Measurements from ENCODE around the gene CTRB1. TPM values are rescaled to one million over a fixed set of nuclear protein-coding genes. Genes with fewer than 3 reads are reported as not detected.

CTRB1 gene
- total RNA-seq, 4 donors from 2014 or later: not detected

DNA sequence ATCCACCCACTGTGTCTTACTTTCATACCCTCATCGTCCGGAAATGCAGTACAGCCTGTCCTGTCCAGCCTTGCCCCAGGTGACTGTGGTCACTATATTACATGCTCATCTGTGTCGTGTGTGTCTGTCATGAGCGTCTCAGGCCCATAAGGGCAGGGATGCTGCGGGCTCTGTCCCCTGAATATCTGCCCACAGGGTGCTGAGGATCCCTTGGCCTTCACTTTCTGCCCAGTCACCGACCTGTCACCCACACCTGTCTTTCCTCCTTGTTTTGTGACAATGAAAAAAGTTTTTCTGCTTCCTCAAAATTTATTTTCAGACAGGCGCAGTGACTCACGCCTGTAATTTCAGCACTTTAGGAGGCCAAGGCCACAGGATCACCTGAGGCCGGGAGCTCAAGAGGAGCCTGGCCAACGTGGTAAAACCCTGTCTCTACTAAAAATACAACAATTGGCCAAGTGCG lies 1.4 kb upstream of the CTRB1 start:
- TF ChIP-seq, protein P1, sequence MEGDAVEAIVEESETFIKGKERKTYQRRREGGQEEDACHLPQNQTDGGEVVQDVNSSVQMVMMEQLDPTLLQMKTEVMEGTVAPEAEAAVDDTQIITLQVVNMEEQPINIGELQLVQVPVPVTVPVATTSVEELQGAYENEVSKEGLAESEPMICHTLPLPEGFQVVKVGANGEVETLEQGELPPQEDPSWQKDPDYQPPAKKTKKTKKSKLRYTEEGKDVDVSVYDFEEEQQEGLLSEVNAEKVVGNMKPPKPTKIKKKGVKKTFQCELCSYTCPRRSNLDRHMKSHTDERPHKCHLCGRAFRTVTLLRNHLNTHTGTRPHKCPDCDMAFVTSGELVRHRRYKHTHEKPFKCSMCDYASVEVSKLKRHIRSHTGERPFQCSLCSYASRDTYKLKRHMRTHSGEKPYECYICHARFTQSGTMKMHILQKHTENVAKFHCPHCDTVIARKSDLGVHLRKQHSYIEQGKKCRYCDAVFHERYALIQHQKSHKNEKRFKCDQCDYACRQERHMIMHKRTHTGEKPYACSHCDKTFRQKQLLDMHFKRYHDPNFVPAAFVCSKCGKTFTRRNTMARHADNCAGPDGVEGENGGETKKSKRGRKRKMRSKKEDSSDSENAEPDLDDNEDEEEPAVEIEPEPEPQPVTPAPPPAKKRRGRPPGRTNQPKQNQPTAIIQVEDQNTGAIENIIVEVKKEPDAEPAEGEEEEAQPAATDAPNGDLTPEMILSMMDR (IDR thresholded peaks at IDR 0.05; ENCODE audit: low read depth): no peak

DNA sequence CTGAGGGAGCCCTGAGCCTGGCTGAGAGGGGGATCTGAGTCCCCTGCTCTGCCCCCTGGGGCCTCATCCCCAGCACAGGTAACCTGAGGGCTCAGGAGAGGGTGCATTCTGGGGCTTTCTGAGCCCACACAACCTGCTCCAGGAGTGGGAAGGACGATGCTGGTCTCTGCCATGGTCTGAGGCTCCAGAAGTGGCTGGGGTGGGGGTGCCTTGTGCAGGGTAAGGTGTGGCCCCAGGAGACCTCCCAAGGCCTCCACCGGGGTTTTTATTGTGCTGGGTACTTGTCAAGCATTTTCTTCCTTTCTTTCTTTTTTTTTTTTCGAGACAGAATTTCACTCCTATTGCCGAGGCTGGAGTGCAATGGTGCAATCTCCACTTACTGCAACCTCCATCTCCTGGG lies 300 bp downstream of the CTRB1 start:
- TF ChIP-seq, protein P1 (IDR thresholded peaks at IDR 0.05; ENCODE audit: low read depth): no peak

DNA sequence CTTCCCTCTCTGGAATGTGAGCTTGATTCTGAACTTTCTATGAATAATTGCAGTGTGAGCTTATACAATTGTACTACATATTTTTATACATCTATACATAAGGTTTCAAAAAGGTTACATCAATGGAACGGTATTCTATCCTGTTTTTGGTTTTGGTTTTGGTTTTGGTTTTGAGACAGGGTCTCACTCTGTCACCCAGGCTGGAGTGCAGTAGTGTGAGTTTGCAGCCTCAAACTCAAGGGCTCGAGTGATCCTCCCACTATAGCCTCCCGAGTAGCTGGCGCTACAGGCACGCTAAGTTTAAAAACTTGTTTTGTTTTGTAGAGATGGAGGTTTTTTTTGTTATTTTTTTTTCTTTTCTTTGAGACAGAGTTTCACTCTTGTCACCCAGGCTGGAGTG lies 1.1 kb downstream of the CTRB1 start:
- TF ChIP-seq, protein P1 (IDR thresholded peaks at IDR 0.05; ENCODE audit: low read depth): no peak

DNA sequence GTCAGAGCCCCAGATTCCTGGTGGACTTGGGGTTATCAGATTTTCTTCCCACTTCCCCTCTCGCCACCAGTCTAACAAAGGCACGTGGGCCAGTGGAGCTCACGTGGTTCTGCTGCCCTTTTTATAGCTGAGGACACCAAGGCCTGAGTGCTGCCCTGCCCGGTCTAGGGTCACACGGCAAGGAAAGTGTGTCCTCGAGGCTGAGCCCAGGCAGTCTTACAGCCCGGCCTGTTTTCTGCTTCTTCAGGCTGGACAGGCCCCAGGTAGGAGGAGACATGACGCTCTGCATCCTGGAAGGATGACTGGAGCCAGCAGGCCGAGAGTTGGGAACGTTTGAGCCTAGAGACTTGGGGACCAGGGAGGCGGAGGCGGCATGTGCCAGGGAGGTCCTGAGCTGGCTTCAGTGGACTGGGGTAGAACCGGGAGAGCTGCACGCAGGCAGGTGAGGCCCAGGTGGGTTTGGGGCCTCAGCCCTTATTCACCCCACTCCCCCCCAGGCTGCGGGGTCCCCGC lies 3.5 kb downstream of the CTRB1 start:
- TF ChIP-seq, protein P1 (IDR thresholded peaks at IDR 0.05; ENCODE audit: low read depth): no peak

DNA sequence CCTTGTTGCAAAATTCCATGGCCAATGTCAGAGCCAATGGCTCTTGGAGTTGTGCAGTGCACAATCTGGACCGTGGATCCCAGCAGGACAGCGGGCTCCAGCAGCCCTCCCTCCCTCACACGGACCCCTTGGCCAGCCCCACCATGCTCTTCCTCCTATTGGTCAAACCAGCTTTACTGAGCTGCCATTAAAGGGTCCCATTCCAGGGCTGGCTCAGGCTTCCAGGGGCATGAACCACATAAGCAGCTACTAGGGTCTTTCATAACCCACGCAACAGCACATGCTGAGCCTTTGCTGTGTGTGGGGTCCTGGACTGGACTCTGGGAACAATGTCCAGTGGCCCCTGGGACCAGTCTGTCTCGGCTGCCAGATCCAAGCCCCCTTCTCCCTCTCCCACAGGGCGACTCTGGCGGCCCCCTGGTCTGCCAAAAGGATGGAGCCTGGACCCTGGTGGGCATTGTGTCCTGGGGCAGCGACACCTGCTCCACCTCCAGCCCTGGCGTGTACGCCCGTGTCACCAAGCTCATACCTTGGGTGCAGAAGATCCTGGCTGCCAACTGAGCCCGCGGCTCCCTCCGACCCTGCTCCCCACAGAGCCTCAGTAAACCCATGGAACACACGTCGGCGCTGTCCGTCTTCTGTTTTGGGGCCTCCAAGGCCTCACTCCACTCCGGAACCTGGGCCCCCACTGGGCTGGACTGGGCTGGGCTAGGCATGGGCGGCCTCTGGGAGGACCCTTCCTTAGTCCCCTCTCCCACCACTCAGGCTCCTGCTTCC lies 5.7 kb downstream of the CTRB1 start:
- TF ChIP-seq, protein P1 (IDR thresholded peaks at IDR 0.05; ENCODE audit: low read depth): no peak

DNA sequence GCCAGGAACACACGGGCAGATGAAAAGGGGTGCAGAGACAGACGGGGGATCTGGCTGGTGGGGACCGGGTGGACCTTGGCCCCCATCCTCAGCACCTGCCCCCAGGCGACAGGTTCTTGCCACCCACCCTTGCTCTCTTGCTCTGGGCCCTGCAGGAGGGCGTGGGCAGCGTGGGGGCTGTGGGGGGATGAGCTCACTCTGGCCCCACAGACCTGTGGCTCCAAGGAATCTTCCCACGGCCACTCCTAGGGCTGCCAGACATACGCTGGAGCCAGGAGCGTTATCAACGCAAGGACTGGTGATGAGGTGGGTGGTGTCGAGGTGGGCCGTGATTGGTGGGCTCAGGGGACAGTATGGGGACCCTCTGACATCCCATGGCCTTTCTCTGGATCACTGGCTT lies 6.3 kb downstream of the CTRB1 start:
- TF ChIP-seq, protein P1 (IDR thresholded peaks at IDR 0.05; ENCODE audit: low read depth): no peak

DNA sequence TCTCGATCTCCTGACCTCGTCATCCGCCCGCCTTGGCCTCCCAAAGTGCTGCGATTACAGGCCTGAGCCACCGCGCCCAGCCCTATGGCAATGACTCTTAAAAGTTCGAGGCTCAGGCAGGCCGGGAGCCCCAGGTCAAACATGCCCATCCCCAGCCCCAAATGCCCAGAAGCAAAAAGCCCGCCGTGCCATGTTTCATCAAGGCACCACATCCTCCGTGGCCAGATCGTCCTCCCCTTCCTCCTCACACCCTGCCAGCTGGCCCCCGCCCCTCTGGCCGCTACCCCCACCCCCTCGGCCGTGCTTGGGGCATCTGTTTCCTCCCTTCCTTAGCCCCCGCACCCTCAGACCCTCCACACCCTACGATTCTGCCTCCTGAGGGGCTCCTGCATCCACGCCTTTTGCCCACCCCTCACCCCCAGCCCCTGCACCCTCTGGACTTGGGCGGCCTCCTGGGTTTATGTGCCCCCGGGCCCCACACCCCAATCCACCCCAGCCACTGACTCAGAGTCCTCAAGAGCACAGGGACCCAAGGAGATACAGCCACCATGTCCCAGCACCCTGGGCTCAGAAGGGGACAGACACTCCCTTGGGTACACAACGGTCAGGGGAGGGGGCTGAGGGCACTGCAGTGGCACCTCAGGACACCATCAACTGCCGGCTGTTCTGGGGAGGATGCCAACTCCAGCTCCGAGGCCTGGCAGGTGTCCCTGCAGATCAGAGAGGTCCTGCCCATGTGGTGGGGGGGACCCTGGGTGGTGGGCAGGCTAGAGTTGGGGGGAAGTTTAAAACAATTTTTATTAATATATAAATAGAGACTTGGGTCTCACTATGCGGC lies 7.1 kb downstream of the CTRB1 start:
- TF ChIP-seq, protein P1 (IDR thresholded peaks at IDR 0.05; ENCODE audit: low read depth): no peak
